ENCODE measurements around the gene ZNF195.
"Not testable (repeated sequence)": the region's sequence is repeated elsewhere in the genome, so short reads cannot be mapped to it uniquely, and the experiment has no call there.

Gene ZNF195

DNA sequence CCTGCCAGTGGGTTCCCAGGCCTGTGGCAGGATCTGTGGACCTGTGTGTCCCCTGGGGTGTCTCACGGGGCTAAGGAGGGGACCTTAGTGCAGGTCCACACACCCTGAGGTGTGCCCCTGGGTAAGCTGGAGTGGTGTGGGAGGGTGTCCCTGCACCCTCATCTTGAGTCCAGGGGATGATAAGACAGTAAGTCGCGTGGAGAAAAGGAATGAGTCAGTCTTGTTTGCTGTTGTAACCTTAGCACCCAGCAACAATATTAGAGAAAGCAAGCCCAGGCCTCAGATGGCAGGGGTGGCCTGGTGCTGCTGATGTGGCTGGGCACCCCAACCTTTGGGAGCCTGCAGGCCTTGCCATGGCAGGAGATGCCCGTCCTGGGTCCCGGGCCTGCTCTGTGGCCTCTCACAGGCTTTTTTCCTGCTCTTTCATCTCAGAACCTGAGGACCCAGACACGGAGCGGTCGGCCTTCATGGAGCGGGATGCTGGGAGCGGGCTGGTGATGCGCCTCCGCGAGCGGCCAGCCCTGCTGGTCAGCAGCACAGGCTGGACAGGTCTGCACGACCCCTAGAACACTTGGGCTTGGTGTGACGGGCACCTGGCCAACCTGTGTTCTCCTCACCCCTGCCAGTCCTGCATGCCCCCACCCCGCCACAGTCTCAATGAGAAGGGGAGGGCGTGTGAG, 23.4 kb upstream of the ZNF195 start:
- DNase-seq, result not testable (repeated sequence)

DNA sequence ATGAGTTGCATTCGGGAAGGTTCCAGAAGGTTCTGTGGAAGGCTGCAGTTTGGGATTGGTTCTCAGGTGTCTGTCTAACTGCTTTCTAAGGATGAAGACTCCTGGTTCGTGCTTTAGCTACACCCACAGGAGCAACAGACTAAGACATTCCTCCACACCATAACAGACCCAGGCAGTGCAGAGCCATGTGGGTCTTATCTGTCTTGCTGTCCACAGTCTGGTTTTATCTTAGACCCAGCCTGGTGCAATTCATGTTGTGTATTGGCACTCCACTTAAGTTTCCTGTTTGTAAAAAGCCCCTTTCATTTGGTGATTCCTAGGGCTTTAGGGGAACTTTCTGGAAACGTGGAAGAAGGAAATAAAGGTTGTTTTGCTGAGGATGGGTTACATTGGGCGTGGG, 22.1 kb upstream of the ZNF195 start:
- not testable (repeated sequence) for DNase-seq

DNA sequence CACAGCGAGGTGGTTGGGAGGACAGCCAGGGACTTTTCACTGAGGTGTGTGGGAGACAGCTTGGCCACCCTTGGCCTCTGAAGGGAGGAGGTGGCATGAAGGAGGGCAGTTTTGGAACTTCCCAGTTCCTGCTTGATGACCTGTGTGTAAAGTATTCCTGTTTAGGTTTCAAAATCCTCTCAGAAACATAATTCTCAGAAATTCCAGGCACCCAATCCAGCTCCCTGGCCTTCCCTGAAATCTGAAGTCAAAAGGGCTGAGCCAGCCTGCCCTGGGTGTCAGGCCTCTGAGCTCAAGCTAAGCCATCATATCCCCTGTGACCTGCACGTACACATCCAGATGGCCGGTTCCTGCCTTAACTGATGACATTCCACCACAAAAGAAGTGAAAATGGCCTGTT, 19.6 kb upstream of the ZNF195 start:
- not testable (repeated sequence) for DNase-seq

DNA sequence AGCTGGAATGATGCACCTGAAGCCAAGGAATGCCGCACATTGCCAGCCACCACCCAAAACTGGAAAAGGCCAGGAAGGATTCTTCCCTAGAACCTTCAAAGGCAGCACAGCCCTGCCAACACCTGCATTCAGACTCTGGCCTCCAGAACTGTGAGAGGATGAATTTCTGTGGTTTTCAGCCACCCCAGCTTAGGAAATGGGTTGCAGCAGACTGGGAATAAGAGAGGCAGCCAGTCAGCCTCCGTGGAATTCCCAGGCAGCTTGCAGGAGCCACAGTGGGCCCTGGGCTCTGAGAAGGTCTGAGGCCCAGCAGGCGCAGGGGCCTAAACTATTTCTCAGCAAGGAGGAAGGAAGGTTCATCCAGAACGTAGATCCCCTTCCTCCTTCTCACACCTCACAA, 19.2 kb upstream of the ZNF195 start:
- DNase-seq, result not testable (repeated sequence)

DNA sequence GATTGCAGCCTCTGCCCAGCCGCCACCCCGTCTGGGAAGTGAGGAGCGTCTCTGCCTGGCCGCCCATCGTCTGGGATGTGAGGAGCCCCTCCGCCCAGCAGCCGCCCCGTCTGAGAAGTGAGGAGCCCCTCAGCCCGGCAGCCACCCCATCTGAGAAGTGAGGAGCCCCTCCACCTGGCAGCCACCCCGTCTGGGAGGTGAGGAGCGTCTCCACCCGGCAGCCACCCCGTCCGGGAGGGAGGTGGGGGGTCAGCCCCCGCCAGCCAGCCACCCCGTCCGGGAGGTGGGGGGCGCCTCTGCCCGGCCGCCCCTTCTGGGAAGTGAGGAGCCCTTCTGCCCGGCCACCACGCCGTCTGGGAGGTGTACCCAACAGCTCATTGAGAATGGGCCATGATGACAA, 18.3 kb upstream of the ZNF195 start:
- not testable (repeated sequence) for DNase-seq

DNA sequence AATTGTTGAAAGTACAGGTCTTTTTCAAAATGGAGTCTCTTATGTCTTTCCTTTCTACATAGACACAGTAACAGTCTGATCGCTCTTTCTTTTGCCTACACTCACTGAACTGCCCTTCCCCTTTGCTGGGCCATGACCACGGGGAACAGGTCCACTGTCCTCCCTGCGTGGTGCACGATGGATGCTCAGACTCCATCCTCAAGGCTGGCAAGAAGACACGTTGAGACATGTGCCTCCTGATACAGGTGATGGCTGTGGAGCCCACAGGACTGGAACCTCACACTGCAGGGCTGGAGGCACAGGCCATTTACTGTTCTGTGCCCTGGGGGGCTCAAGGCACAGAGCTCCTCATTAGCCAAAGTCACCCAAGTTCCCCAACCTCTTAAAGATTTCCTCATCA, 16.5 kb upstream of the ZNF195 start:
- DNase-seq, result not testable (repeated sequence)

DNA sequence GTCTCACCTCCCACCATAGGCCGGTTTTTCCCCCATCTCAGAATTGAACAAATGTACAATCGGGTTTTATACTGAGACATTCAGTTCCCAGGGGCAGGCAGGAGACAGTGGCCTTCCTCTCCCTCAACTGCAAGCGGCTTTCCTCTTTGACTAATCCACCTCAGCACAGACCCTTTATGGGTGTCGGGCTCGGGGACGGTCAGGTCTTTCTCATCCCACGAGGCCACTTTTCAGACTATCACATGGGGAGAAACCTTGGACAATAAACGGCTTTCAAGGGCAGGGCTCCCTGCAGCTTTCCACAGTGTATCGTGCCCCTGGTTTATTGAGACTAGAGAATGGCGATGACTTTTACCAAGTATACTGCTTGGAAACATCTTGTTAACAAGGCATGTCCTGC, 16.0 kb upstream of the ZNF195 start:
- not testable (repeated sequence) for DNase-seq

DNA sequence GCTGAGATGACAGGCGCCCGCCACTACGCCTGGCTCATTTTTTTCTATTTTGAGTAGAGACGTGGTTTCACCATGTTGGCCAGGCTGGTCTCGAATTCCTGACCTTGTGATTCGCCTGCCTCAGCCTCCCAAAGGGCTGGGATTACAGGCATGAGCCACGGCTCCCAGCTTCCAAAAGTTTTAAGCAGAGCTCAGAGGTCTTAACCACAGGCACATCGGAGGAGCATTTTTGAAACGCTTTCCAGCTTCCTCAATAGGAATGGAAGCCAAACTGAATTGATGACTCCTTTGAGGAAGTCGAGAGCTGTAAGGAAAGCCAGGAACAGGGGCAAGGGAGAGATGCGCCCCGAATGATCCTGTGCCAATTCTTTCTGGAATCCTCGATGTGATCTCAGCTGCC, 14.5 kb upstream of the ZNF195 start:
- peak; percentile 52 for DNase-seq

DNA sequence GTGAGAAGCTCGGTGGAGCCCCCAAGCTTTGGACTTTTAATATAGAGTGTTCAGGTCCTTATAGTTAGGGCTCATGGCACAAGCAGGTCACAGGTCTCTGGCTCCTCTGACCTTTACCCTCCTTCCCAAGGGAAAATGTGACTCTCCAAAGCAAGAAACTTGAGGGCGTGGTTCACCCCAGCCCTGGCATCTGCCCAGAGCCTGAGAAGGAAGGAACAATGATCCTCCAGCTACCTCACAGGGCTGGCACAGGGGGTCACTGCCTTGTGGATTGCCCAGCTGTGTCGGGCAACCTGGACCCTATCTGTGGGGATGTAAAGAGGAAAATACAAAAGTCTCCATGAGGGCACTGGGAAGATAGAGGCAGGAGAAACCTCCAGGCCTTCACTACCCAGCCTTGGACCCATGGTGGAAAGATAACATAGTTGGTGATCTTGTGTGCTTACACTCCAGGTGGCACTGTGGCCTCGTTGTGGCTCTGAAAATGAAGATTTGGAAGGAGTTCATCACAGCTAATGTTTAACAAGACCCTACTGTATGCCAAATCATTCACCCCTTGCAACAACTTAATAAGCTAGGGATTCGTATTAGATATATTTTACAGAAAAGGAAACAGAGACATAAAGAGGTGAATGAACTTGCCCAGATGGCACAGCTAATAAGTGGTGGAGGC, 3.8 kb upstream of the ZNF195 start:
- DNase-seq, result no peak

DNA sequence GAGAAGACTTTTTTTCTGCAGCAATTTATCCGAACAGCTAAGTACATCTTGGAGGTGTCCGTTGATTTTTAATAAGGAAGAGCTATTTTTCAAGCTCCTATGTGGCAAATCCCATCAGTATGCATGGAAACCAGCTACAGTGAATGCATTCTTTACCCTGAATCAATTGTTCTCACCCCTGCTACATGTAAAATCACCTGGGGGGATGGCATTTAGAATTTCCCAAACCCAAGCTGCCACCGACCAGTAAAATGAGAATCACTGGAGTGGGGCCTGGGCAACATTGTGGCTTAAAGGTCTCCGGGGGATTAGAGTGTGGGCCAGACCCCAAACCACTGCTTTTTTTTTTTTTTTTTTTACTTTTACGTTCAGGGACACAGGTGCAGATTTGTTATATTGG, 2.8 kb upstream of the ZNF195 start:
- DNase-seq, result no peak

DNA sequence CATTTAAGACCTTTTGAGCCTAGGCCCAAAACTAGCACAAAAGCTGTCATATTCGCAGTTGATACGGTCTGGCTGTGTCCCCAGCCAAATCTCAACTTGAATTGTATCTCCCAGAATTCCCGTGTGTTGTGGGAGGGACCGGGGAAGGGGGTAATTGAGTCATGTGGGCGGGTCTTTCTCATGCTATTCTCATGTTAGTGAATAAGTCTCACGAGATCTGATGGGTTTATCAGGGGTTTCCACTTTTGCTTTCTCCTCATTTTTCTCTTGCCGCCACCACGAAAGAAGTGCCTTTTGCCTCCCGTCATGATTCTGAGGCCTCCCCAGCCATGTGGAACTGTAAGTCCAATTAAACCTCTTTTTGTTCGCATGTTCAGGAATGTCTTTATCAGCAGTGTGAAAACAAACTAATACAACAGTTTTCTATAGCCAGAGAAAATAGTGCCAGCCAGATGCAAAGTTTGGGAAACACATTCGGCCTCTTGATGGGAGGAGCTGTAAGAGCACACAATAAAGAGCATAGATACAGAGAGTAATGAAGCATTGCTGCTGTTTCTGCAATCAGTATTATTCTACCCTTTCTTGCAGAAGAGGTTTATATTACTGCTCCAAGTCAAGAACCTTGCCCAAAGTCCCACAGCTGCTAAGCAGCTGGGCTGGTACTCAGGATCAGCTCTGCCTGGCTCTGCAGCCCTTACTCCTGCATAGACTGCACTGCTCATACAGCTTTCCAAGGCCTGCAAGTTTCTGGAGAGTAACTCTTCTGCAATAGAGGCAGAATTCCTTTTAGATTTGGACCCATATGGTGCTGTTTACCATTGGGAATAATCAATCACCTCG, 2.0 kb upstream of the ZNF195 start:
- DNase-seq, result peak; percentile 55

DNA sequence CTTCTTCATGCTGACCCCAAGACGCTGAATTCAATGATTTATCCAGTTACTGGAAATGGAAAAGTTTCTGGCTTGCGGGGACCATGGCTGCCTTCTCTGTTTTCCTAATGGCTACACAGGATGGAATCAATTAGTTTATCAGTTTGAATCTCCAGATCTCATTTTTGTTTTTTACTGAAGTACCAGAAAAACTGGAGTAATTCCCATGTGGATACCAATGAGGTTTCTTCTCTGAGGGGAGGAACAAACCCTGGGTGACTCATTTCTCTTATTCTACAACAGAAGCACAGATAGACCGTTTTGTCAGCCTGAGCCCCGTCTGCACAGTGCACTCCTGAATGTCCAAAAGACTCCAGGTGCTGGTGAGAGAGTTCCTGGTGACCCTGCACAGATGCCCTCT, 3.4 kb downstream of the ZNF195 start:
- no peak for DNase-seq

DNA sequence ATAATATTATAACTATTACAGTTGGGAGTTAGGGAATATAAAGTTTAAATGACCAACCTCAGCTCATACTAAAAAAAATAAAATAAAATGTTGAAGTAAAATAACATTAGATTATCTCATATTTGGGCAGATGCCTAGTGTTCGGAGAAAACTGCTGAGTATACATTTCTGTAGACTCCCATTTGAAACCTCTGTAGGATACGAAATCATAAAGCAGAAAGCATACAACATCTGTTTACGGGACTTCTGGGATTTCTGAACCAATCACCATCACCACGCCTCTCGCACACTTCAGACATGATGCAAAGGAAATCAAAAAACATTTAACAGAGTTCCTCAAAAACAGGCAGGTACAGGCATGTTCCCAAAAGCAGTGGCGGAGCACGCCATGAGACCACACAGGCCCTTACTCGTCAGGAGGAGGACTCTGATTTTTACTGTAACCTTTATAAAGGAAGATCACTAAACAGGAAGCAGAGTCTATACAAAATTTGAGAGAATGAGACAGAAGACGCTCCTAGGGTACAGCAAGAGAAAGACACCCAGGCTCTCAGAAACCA, 8.6 kb downstream of the ZNF195 start:
- no peak for DNase-seq

DNA sequence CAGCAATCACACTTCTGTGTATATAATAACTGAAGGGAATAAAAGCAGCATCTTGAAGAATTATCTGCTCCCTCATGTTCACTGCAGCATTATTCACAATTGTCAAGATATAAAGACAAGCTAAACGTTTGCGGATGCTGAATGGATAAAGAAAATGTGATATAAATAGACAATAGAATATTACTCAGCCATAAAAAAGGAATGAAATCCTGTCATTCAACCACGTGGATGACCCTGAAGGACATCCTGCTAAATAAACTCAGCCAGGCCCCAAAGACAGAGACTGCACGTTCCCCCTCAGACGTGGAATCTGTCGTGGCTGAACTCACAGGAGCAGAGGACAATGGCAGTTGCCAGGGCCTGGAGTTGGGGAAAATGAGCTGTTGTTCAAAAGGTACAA, 9.6 kb downstream of the ZNF195 start:
- no peak for DNase-seq

DNA sequence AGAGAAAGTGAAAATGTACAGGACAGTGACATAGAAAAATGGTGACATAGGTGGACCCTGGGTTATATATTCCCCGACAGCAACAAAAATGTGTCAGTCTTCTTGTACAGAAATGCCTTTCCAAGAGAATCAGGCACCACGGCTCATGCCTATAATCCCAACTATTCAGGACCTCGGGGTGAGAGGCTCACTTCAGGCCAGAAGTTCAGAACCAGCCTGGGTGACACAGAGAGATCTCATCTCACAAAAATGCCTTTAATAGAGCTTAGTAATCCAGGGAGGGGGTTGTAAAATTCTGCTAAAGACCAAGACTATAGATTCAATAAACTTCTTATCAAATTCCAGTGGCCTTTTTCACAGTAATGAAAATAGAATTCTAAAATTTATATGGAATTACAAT, 10.7 kb downstream of the ZNF195 start:
- DNase-seq, result no peak

DNA sequence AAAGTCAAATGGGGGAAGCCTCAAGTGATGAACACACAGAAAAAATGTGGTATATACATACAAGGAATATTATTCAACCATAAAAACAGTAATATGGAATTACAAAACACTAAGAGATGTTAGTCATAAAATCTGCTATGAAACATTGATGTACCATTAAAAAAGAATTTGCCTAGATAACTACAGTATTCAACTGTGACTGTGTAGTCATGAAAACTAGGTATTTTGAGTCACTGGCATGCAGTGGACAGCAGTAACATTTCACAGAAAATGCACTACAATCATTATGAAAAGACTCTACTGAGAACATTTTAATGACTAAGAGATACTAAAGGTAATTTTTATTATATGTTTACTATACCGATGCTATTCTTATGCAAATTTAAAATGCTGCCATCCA, 11.7 kb downstream of the ZNF195 start:
- no peak for DNase-seq

DNA sequence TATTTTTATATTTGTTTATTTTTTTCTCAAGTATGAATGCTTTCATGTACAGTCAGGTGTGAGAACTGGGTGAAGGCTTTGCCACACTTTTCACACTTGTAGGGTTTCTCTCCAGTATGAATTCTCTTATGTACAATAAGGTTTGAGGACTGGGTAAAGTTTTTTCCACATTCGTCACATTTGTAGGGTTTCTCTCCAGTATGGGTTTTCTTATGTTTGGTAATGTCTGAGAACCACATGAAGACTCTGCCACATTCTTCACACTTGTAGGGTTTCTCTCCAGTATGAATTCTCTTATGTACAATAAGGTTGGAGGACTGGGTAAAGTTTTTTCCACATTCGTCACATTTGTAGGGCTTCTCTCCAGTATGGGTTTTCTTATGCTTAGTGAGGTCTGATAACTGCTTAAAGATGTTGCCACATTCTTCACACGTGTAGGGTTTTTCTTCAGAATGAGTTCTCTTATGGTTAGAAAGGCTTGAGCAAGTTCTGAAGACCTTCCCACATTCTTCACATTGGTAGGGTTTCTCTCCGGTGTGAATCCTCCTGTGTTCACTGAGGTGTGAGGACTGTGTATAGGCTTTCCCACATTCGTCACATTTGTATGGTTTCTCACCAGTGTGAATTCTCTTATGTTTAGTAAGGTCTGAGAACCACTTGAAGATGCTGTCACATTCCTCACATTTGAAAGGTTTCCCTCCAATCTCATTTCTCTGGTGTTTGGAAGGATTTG, 19.7 kb downstream of the ZNF195 start:
- no peak for DNase-seq

DNA sequence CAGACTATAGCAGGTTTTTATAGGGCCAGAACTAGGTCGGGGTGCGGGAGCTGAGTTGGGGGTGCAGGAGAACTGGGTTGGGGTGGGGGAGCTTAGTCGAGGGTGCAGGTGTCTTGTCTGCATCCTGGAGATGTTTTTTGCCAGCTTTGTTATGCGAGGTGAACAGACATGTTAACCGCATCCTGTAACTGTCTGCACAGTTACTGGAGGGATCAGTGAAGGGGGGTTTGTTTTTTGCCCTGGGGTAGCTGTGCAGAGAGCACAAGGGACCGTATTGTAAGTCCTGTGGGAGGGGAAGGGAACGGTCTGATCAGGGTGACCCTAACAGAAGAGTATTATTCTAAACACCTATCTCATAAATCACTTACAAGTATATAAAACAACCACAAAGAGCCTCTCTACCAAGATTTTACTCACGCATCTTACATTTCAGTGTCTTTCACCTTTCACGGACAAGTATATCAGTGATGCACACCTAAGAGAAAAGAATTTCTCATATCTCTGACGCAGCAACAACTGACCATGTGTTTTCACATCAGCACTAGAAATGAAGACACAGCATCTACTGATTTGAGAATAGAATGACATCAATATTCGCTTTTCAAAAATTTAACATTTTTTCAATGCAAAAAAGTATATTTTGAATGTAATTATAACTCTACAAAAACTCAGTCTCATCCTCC, 20.8 kb downstream of the ZNF195 start:
- DNase-seq, result no peak

DNA sequence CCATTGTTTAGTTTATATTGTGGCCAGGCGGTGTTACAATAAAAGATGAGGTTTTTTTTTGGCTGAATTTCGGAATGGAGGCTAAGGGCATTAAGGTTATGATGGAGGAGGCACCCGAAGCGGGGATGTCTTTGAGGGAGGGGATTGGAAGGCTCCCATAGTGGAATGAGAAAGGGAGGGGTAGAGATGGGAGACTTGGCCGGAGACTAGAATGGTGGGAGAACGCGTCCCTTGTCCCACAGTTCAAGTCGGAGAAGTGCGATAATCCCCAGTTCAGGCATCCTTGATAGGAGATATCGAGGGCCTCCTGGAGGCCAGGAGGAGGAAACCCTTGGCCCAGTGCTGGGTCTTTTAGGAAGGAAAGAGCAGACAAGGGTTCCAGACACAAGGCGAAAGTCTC, 21.6 kb downstream of the ZNF195 start:
- no peak for DNase-seq

DNA sequence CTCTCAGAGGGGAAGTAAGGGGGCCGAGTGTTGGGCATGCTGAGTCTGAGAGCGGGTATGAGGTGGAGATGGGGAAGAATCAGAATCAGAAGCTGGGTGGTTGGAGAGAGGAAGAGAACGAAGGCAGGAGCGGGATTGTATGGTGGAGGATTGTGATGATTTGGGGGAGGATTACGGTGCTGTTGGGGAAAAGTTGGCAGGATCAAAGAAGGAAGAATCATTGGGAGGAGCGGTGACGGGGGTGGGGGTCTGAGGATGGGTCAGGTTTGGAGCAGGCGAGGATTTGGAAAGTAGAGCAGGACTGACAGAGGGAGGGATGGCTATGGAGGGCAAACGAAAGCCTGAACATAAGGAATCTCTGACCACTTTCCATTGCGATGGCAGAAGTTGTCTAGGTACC, 22.1 kb downstream of the ZNF195 start:
- no peak for DNase-seq

DNA sequence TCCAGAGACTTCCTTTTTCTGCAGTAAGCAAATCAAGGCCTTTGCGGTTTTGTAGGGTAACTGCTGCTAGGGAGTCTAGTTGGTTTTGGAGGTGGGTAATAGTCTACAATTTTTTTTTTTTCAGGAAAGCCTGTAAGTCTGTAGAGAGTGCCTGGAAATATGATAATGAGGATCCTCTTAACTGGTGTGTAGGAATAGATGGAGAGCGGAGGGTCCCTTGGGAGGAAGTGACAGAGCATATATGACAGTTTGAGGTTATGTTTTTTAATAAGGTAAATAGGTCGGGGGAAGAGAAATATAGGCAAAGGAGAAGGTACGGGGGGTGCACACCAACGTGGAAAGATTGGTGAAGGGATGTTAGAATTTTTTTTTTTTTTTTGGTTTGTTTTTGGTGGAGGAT, 25.9 kb downstream of the ZNF195 start:
- no peak for DNase-seq

DNA sequence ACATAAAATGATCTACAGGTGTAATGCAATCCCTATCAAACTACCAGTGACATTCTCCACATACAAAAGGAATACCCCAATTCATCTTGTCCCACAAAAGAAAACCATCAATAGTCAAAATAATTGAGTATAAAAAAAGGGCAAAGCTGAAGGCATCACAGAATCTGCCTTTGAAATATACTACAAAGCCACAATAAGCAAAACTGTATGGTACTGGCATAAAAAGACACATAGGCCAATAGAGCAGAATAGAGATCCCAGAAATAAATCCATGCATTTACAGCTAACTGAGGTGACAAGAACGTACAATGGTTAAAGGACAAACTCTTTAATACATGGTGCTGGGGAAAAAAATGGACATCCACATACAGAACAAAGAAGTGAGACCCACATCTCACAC, 31.8 kb downstream of the ZNF195 start:
- no peak for DNase-seq
